ENCODE measurements around the gene CDADC1. TPM values are rescaled to one million over a fixed set of nuclear protein-coding genes. Genes with fewer than 3 reads are reported as not detected.

CDADC1 gene
- total RNA-seq, 1 donor from 2014 or later, result 0.96 TPM

Other genes starting within 250 kb of the CDADC1 start
- gene MLNR, start 27.6 kb upstream of the CDADC1 start, total RNA-seq, result not detected
- gene CAB39L, start 196.1 kb downstream of the CDADC1 start, total RNA-seq, result 30.1 TPM
- gene SETDB2, start 196.3 kb downstream of the CDADC1 start, total RNA-seq, result 7.2 TPM
- 57.4 TPM for gene PHF11, start 248.0 kb downstream of the CDADC1 start, total RNA-seq

Data from ascending aorta (tissue), 1 donor.